GM19035 (cell line): ENCODE data around the gene MANBA.

Source experiments
- ATAC-seq: cut with Tn5 transposase; IDR thresholded peaks from one replicate; pipeline ENCODE4 v1.9.1; 2021; ENCODE audit not compliant: unreplicated experiment

The MANBA gene

GRCh38 chr4:102683881-102684609 lies 76.7 kb downstream of the MANBA start:
- no peak for ATAC-seq

- no peak for ATAC-seq
These were observed 82.0 kb downstream of the MANBA start for GRCh38 chr4:102678695-102679335.

GRCh38 chr4:102678107-102678506 lies 82.7 kb downstream of the MANBA start:
- no peak for ATAC-seq

- ATAC-seq: no peak
These were observed 85.6 kb downstream of the MANBA start for GRCh38 chr4:102675141-102675540.

- no peak for ATAC-seq
These were observed 93.8 kb downstream of the MANBA start for GRCh38 chr4:102667001-102667400.

- ATAC-seq: no peak
These were observed 95.2 kb downstream of the MANBA start for GRCh38 chr4:102665527-102665926.

GRCh38 chr4:102663073-102663472 lies 97.7 kb downstream of the MANBA start:
- no peak for ATAC-seq

GRCh38 chr4:102657206-102657605 lies 103.6 kb downstream of the MANBA start:
- ATAC-seq: no peak

- no peak for ATAC-seq
These were observed 113.7 kb downstream of the MANBA start for GRCh38 chr4:102647117-102647516.

- ATAC-seq: no peak
These were observed 118.0 kb downstream of the MANBA start for GRCh38 chr4:102642631-102643298.

GRCh38 chr4:102641793-102642192 lies 119.0 kb downstream of the MANBA start:
- no peak for ATAC-seq

GRCh38 chr4:102640669-102641068 lies 120.1 kb downstream of the MANBA start:
- ATAC-seq: no peak

- ATAC-seq: no peak
These were observed 121.2 kb downstream of the MANBA start for GRCh38 chr4:102639598-102639997.

- no peak for ATAC-seq
These were observed 122.1 kb downstream of the MANBA start for GRCh38 chr4:102638621-102639020.

GRCh38 chr4:102637391-102637790 lies 123.4 kb downstream of the MANBA start:
- ATAC-seq: no peak

- no peak for ATAC-seq
These were observed 127.7 kb downstream of the MANBA start for GRCh38 chr4:102633100-102633499.

GRCh38 chr4:102632241-102633065 lies 128.3 kb downstream of the MANBA start:
- ATAC-seq: no peak

GRCh38 chr4:102631616-102632015 lies 129.2 kb downstream of the MANBA start:
- no peak for ATAC-seq

- no peak for ATAC-seq
These were observed 131.1 kb downstream of the MANBA start for GRCh38 chr4:102629673-102630072.

GRCh38 chr4:102627831-102628523 lies 132.8 kb downstream of the MANBA start:
- ATAC-seq: no peak
